Measurements from ENCODE around the gene PRKCE.

- TF ChIP-seq, protein P1, sequence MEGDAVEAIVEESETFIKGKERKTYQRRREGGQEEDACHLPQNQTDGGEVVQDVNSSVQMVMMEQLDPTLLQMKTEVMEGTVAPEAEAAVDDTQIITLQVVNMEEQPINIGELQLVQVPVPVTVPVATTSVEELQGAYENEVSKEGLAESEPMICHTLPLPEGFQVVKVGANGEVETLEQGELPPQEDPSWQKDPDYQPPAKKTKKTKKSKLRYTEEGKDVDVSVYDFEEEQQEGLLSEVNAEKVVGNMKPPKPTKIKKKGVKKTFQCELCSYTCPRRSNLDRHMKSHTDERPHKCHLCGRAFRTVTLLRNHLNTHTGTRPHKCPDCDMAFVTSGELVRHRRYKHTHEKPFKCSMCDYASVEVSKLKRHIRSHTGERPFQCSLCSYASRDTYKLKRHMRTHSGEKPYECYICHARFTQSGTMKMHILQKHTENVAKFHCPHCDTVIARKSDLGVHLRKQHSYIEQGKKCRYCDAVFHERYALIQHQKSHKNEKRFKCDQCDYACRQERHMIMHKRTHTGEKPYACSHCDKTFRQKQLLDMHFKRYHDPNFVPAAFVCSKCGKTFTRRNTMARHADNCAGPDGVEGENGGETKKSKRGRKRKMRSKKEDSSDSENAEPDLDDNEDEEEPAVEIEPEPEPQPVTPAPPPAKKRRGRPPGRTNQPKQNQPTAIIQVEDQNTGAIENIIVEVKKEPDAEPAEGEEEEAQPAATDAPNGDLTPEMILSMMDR (IDR thresholded peaks at IDR 0.05), result no peak
- no peak for TF ChIP-seq POLR2A (IDR thresholded peaks at IDR 0.05)
Measured at GRCh38 chr2:46079985-46080560, 428.6 kb downstream of the PRKCE start.
